Uterus (tissue), 2 donors: ENCODE measurements around the gene SLC44A5.

ENCODE experiments used
- CTCF ChIP-seq, 4 experiments: fragments of 200-600 bp in 2 of 4; fragments of 450-650 bp in 2 of 4; sonication (generic) in 2 of 4; IDR thresholded peaks; one replicate each; pipeline ENCODE4 v1.5.1; 2016 to 2019; ENCODE audit warnings: antibody characterized with exemption in 4 of 4, mild to moderate bottlenecking in 2 of 4, moderate library complexity in 1 of 4
- POLR2A ChIP-seq, 2 donors: fragments of 450-650 bp; IDR thresholded peaks; one replicate each; pipeline ENCODE4 v1.6.1; 2016; ENCODE audit warnings: antibody characterized with exemption in 2 of 2, mild to moderate bottlenecking in 1 of 2, moderate library complexity in 1 of 2

- TF ChIP-seq CTCF (IDR thresholded peaks at IDR 0.05) (no peak), POLR2A (IDR thresholded peaks at IDR 0.05) (no peak)
These were observed 91.1 kb downstream of the SLC44A5 start for GRCh38 chr1:75519651-75520427.
